Liver (tissue), 9 donors: ENCODE measurements around the gene KRR1. TPM values are rescaled to one million over a fixed set of nuclear protein-coding genes. Genes with fewer than 3 reads are reported as not detected.
A peak's percentile ranks its signal among the peaks of the same experiment; 100 is the strongest.

Experiments used
- DNase-seq: peaks from one replicate; pipeline ENCODE4 v3.0.0-alpha.2; 2017; ENCODE audit warnings: low spot score
- H3K27ac ChIP-seq, 2 donors: one replicate each; pipeline ENCODE4 v1.7.0; 2013; ENCODE audit warnings: inconsistent platforms in 2 of 2, low read length in 2 of 2, control low read depth in 1 of 2, low read depth in 1 of 2, mild to moderate bottlenecking in 1 of 2
- H3K27me3 ChIP-seq, 4 donors: one replicate each; pipeline versions ENCODE4 v1.6.1 to v1.7.0; 2013; ENCODE audit warnings: low read length in 3 of 4, inconsistent platforms in 1 of 4, mild to moderate bottlenecking in 1 of 4, moderate library complexity in 1 of 4; ENCODE audit not compliant: control insufficient read depth in 4 of 4, insufficient read depth in 4 of 4
- H3K36me3 ChIP-seq, 4 donors: one replicate each; pipeline versions ENCODE4 v1.6.1 to v1.7.0; 2013; ENCODE audit warnings: low read length in 3 of 4, mild to moderate bottlenecking in 3 of 4, low read depth in 1 of 4, moderate library complexity in 1 of 4; ENCODE audit not compliant: control insufficient read depth in 4 of 4, insufficient read depth in 3 of 4
- H3K4me1 ChIP-seq, 4 donors: one replicate each; pipeline versions ENCODE4 v1.6.1 to v1.7.0; 2013; ENCODE audit warnings: low read length in 3 of 4, mild to moderate bottlenecking in 3 of 4, moderate library complexity in 1 of 4; ENCODE audit not compliant: control insufficient read depth in 4 of 4, insufficient read depth in 4 of 4
- H3K4me3 ChIP-seq, 3 donors: one replicate each; pipeline versions ENCODE4 v1.6.1 to v1.7.0; 2013; ENCODE audit warnings: low read length in 3 of 3, control low read depth in 1 of 3, low read depth in 1 of 3, mild to moderate bottlenecking in 1 of 3
- H3K9ac ChIP-seq, 2 donors: one replicate each; pipeline ENCODE4 v1.7.0; 2013; ENCODE audit warnings: low read length in 2 of 2, mild to moderate bottlenecking in 2 of 2, moderate library complexity in 2 of 2, control low read depth in 1 of 2, low read depth in 1 of 2
- H3K9me3 ChIP-seq, 4 donors: one replicate each; pipeline versions ENCODE4 v1.6.1 to v1.7.0; 2013; ENCODE audit warnings: low read length in 3 of 4; ENCODE audit not compliant: control insufficient read depth in 4 of 4
- CTCF ChIP-seq: fragments of 150-350 bp; IDR thresholded peaks from 2 replicates; pipeline ENCODE4 v1.5.1; 2017; ENCODE audit warnings: improper control_type of control experiment, low read depth, low read length; ENCODE audit not compliant: missing input control
- EGR1 ChIP-seq, 2 donors: IDR thresholded peaks; 2 replicates each; pipeline ENCODE4 v1.6.1; 2016 to 2018; ENCODE audit warnings: antibody characterized with exemption in 2 of 2, low read depth in 2 of 2
- FOXA1 ChIP-seq: IDR thresholded peaks from 2 replicates; pipeline ENCODE4 v1.6.1; 2016; ENCODE audit warnings: antibody characterized with exemption
- FOXA2 ChIP-seq: IDR thresholded peaks from 2 replicates; pipeline ENCODE4 v1.6.1; 2016; ENCODE audit warnings: antibody characterized with exemption
- GABPA ChIP-seq, 2 donors: IDR thresholded peaks in 1 of 2; conservative IDR thresholded peaks in 1 of 2; 2 replicates each; pipeline ENCODE4 v1.6.1; 2016; ENCODE audit warnings: antibody characterized with exemption in 2 of 2, mild to moderate bottlenecking in 1 of 2, moderate library complexity in 1 of 2
- HNF4A ChIP-seq, 2 donors: conservative IDR thresholded peaks; 2 replicates each; pipeline ENCODE4 v1.6.1; 2016; ENCODE audit warnings: antibody characterized with exemption in 2 of 2, mild to moderate bottlenecking in 2 of 2
- HNF4G ChIP-seq: IDR thresholded peaks from 2 replicates; pipeline ENCODE4 v1.6.1; 2016; ENCODE audit warnings: antibody characterized with exemption
- JUND ChIP-seq, 2 donors: IDR thresholded peaks; 2 replicates each; pipeline ENCODE4 v1.6.1; 2016; ENCODE audit warnings: antibody characterized with exemption in 2 of 2
- MAX ChIP-seq: IDR thresholded peaks from 2 replicates; pipeline ENCODE4 v1.6.1; 2016; ENCODE audit warnings: antibody characterized with exemption
- NR2F2 ChIP-seq: IDR thresholded peaks from 2 replicates; pipeline ENCODE4 v1.6.1; 2016; ENCODE audit warnings: antibody characterized with exemption
- RAD21 ChIP-seq, 2 donors: IDR thresholded peaks; 2 replicates each; pipeline ENCODE4 v1.6.1; 2016; ENCODE audit warnings: antibody characterized with exemption in 2 of 2, mild to moderate bottlenecking in 2 of 2
- REST ChIP-seq: IDR thresholded peaks from 2 replicates; pipeline ENCODE4 v1.6.1; 2016; ENCODE audit warnings: antibody characterized with exemption, mild to moderate bottlenecking
- RXRA ChIP-seq, 2 donors: IDR thresholded peaks; 2 replicates each; pipeline ENCODE4 v1.6.1; 2017 to 2018; ENCODE audit warnings: antibody characterized with exemption in 2 of 2, mild to moderate bottlenecking in 1 of 2
- SP1 ChIP-seq: IDR thresholded peaks from 2 replicates; pipeline ENCODE4 v1.6.1; 2018; ENCODE audit warnings: antibody characterized with exemption, mild to moderate bottlenecking
- TAF1 ChIP-seq: conservative IDR thresholded peaks from 2 replicates; pipeline ENCODE4 v1.6.1; 2016; ENCODE audit warnings: antibody characterized with exemption, mild to moderate bottlenecking
- YY1 ChIP-seq: IDR thresholded peaks from 2 replicates; pipeline ENCODE4 v1.6.1; 2016; ENCODE audit warnings: antibody characterized with exemption, mild to moderate bottlenecking
- WGBS: extraction: QIAGEN DNeasy Blood & Tissue Kit; methylation state at CpG from one replicate; pipeline ENCODE4 v1.1.7; 2013; 5-methylcytosine and 5-hydroxymethylcytosine counted together
- polyA plus RNA-seq, 2 donors: library from polyadenylated mRNA; stranded (reverse) in 1 of 2; unstranded in 1 of 2; fragments of 200-250 nt in 1 of 2; fragments of >200 nt in 1 of 2; fragmentation: Nextera tagmentation in 1 of 2; extraction: Ambion mirVana in 1 of 2; gene quantifications; one replicate each; pipeline versions ENCODE4 v1.2.1 to v1.2.3, GENCODE V29; 2013 to 2015
- total RNA-seq, 2 donors: library from RNA; depleted of rRNA; stranded (reverse); fragments of >200 nt; gene quantifications; one replicate each; pipeline ENCODE4 v1.2.3, GENCODE V29; 2014
- TF ChIP-seq, protein P1 (sequence below): IDR thresholded peaks from 2 replicates; pipeline ENCODE4 v1.6.1; 2016; ENCODE audit warnings: antibody characterized with exemption
- TF ChIP-seq, protein P2 (sequence below): IDR thresholded peaks from 2 replicates; pipeline ENCODE4 v1.6.1; 2016; ENCODE audit warnings: antibody characterized with exemption
- donor health status: healthy.
- donor health status: healthy.
- donor health status: healthy.
- donor health status: healthy.
- donor health status: healthy.

Gene KRR1
- total and polyA plus RNA-seq, 4 donors: 9.9 to 19.8 (median 14.9) TPM

- TF ChIP-seq EGR1 (IDR thresholded peaks at IDR 0.05; ENCODE audit: low read depth in 2 of 2) (no peak), NR2F2 (no peak), YY1 (no peak)
These were observed 29.6 kb downstream of the KRR1 start (continued) for GRCh38 chr12:75481774-75482173.

- no peaks in the 10 kb centered on the region for H3K36me3 ChIP-seq
- DNase-seq: no peak
- 58% methylated on average over 5 of the region's 5 CpGs for WGBS
- no peaks in the 10 kb centered on the region for H3K27me3 ChIP-seq
- H3K9ac ChIP-seq: peak overlapping the region; percentile 8 to 84
- peak overlapping the region; percentile 49 to 65 for H3K27ac ChIP-seq
- H3K4me1 ChIP-seq: peaks cover 0 to 7% (median 0%) of the 10 kb centered on the region in 4 donors
- TF ChIP-seq JUND (IDR thresholded peaks at IDR 0.05) (no peak), TAF1 (peak; percentile 15), GABPA (IDR thresholded peaks at IDR 0.05 in 1 of 2, conservative IDR thresholded peaks at IDR 0.05 in 1 of 2) (no peak), HNF4G (no peak)
- TF ChIP-seq, protein P1, sequence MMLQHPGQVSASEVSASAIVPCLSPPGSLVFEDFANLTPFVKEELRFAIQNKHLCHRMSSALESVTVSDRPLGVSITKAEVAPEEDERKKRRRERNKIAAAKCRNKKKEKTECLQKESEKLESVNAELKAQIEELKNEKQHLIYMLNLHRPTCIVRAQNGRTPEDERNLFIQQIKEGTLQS: no peak
- peak overlapping the region; percentile 27 to 37 (median 32) for H3K4me3 ChIP-seq
- no peaks in the 10 kb centered on the region for H3K9me3 ChIP-seq
These were observed 30.2 kb downstream of the KRR1 start for GRCh38 chr12:75481013-75481705.

- Histone ChIP-seq H3K4me3 (peak within 1 kb of the TSS; percentile 27 to 37 (median 32)), H3K4me1 (peaks cover 0 to 7% (median 0%) of the 10 kb centered on the region in 4 donors), H3K9ac (peak within 1 kb of the TSS; percentile 8 to 84)
These were observed 30.9 kb downstream of the KRR1 start, which contains the start of gene GLIPR1 for GRCh38 chr12:75480469-75480949. GLIPR1 (plus strand) TSS chr12:75480755; CDS start chr12:75480881, 126 bp downstream.

More at GRCh38 chr12:75480469-75480949, 30.9 kb downstream of the KRR1 start, which contains the start of gene GLIPR1:
- Histone ChIP-seq H3K9me3 (no peaks in the 10 kb centered on the region), H3K27me3 (no peaks in the 10 kb centered on the region), H3K27ac (peak within 1 kb of the TSS; percentile 49 to 65), H3K36me3 (no peaks in the 10 kb centered on the region)
- DNase-seq: no peak
- TF ChIP-seq HNF4G (no peak), CTCF (no peak), NR2F2 (no peak), MAX (no peak), FOXA2 (no peak), FOXA1 (no peak), JUND (IDR thresholded peaks at IDR 0.05) (peak in 1 of 2 donors; percentile 22), SP1 (no peak), RXRA (IDR thresholded peaks at IDR 0.05) (no peak), GABPA (IDR thresholded peaks at IDR 0.05 in 1 of 2, conservative IDR thresholded peaks at IDR 0.05 in 1 of 2) (no peak), YY1 (peak; percentile 43), REST (peak; percentile 50), HNF4A (conservative IDR thresholded peaks at IDR 0.05) (no peak), RAD21 (IDR thresholded peaks at IDR 0.05) (peak in 1 of 2 donors; percentile 6), TAF1 (peak; percentile 66), EGR1 (IDR thresholded peaks at IDR 0.05; ENCODE audit: low read depth in 2 of 2) (no peak)
- TF ChIP-seq, protein P2, sequence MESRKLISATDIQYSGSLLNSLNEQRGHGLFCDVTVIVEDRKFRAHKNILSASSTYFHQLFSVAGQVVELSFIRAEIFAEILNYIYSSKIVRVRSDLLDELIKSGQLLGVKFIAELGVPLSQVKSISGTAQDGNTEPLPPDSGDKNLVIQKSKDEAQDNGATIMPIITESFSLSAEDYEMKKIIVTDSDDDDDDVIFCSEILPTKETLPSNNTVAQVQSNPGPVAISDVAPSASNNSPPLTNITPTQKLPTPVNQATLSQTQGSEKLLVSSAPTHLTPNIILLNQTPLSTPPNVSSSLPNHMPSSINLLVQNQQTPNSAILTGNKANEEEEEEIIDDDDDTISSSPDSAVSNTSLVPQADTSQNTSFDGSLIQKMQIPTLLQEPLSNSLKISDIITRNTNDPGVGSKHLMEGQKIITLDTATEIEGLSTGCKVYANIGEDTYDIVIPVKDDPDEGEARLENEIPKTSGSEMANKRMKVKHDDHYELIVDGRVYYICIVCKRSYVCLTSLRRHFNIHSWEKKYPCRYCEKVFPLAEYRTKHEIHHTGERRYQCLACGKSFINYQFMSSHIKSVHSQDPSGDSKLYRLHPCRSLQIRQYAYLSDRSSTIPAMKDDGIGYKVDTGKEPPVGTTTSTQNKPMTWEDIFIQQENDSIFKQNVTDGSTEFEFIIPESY: no peak
- TF ChIP-seq, protein P1: no peak
- 42% methylated on average over 8 of the region's 8 CpGs for WGBS
